Measurements from ENCODE around the gene SKAP1.

Gene SKAP1

GRCh38 chr17:48121923-48122664, 307.9 kb downstream of the SKAP1 start:
- Histone ChIP-seq H3K9me2 (replicated peaks; ENCODE audit: insufficient read depth, low read length) (no peaks in the 10 kb centered on the region), H2AFZ (ENCODE audit: low read length) (no peak overlapping the region), H3K79me2 (ENCODE audit: low read length) (no peaks in the 10 kb centered on the region), H3K9me3 (replicated peaks; ENCODE audit: insufficient read depth, low read length) (no peaks in the 10 kb centered on the region), H3K4me2 (ENCODE audit: low read depth, low read length) (no peak overlapping the region), H3F3A (ENCODE audit: insufficient read depth, low read length) (no peaks in the 10 kb centered on the region), H3K27ac (ENCODE audit: low read length) (no peak overlapping the region), H3K4me1 (ENCODE audit: low read length) (no peaks in the 10 kb centered on the region), H4K20me1 (ENCODE audit: insufficient read depth, low read length) (no peaks in the 10 kb centered on the region), H3K36me3 (replicated peaks; ENCODE audit: insufficient read depth, low read length) (peaks cover 3% of the 10 kb centered on the region; the same call in 1 of the 2 replicates), H3K4me3 (ENCODE audit: low read length) (no peak overlapping the region), H3K27me3 (replicated peaks; ENCODE audit: insufficient read depth, low read length) (no peaks in the 10 kb centered on the region), H3K9ac (ENCODE audit: low read length) (no peak overlapping the region)
- TF ChIP-seq CTCF (IDR thresholded peaks at IDR 0.05; ENCODE audit: low read length): no peak
- TF ChIP-seq EZH2 (optimal IDR thresholded peaks at IDR 0.05; ENCODE audit: low read depth, low read length): no peak
- TF ChIP-seq EZH2phosphoT487 (IDR thresholded peaks at IDR 0.05; ENCODE audit: low read length): no peak
- DNase-seq: no peak

GRCh38 chr17:48113201-48113676, 316.8 kb downstream of the SKAP1 start:
- Histone ChIP-seq H3K4me1 (ENCODE audit: low read length) (peaks cover 5% of the 10 kb centered on the region; the same call in 1 of the 2 replicates), H3F3A (ENCODE audit: insufficient read depth, low read length) (peaks cover 4% of the 10 kb centered on the region; the same call in 1 of the 2 replicates), H3K36me3 (replicated peaks; ENCODE audit: insufficient read depth, low read length) (no peaks in the 10 kb centered on the region), H3K4me2 (ENCODE audit: low read depth, low read length) (no peak overlapping the region), H3K4me3 (ENCODE audit: low read length) (no peak overlapping the region), H3K27me3 (replicated peaks; ENCODE audit: insufficient read depth, low read length) (no peaks in the 10 kb centered on the region), H2AFZ (ENCODE audit: low read length) (no peak overlapping the region), H3K27ac (ENCODE audit: low read length) (no peak overlapping the region), H3K79me2 (ENCODE audit: low read length) (peaks cover 45% of the 10 kb centered on the region), H4K20me1 (ENCODE audit: insufficient read depth, low read length) (no peaks in the 10 kb centered on the region; the same call in 1 of the 2 replicates), H3K9me3 (replicated peaks; ENCODE audit: insufficient read depth, low read length) (no peaks in the 10 kb centered on the region), H3K9ac (ENCODE audit: low read length) (no peak overlapping the region), H3K9me2 (replicated peaks; ENCODE audit: insufficient read depth, low read length) (no peaks in the 10 kb centered on the region)
- no peak for DNase-seq
- TF ChIP-seq CTCF (IDR thresholded peaks at IDR 0.05; ENCODE audit: low read length) (no peak), EZH2phosphoT487 (IDR thresholded peaks at IDR 0.05; ENCODE audit: low read length) (no peak), EZH2 (optimal IDR thresholded peaks at IDR 0.05; ENCODE audit: low read depth, low read length) (no peak)

- no peak for DNase-seq
- H3K9ac ChIP-seq (ENCODE audit: low read length): no peak overlapping the region
- H3K4me1 ChIP-seq (ENCODE audit: low read length): peaks cover 5% of the 10 kb centered on the region; the same call in 1 of the 2 replicates
- no peaks in the 10 kb centered on the region for H3K9me2 ChIP-seq (replicated peaks; ENCODE audit: insufficient read depth, low read length)
- H3K4me2 ChIP-seq (ENCODE audit: low read depth, low read length): no peak overlapping the region
- H3F3A ChIP-seq (ENCODE audit: insufficient read depth, low read length): peaks cover 10% of the 10 kb centered on the region
- no peaks in the 10 kb centered on the region for H3K9me3 ChIP-seq (replicated peaks; ENCODE audit: insufficient read depth, low read length)
- peaks cover 50% of the 10 kb centered on the region for H3K79me2 ChIP-seq (ENCODE audit: low read length)
- H2AFZ ChIP-seq (ENCODE audit: low read length): no peak overlapping the region
- TF ChIP-seq EZH2phosphoT487 (IDR thresholded peaks at IDR 0.05; ENCODE audit: low read length) (no peak), CTCF (IDR thresholded peaks at IDR 0.05; ENCODE audit: low read length) (no peak), EZH2 (optimal IDR thresholded peaks at IDR 0.05; ENCODE audit: low read depth, low read length) (no peak)
- H3K27ac ChIP-seq (ENCODE audit: low read length): no peak overlapping the region
- H4K20me1 ChIP-seq (ENCODE audit: insufficient read depth, low read length): no peaks in the 10 kb centered on the region; the same call in 1 of the 2 replicates
- no peaks in the 10 kb centered on the region for H3K36me3 ChIP-seq (replicated peaks; ENCODE audit: insufficient read depth, low read length)
- no peaks in the 10 kb centered on the region for H3K27me3 ChIP-seq (replicated peaks; ENCODE audit: insufficient read depth, low read length)
- H3K4me3 ChIP-seq (ENCODE audit: low read length): no peak overlapping the region
Measured at GRCh38 chr17:48111937-48112241, 318.1 kb downstream of the SKAP1 start.
